WTC11 (cell line): ENCODE measurements around the gene TOB1. TPM values are rescaled to one million over a fixed set of nuclear protein-coding genes. Genes with fewer than 3 reads are reported as not detected.

ENCODE experiments used
- ATAC-seq: fragments of 200-7000 bp; cut with Tn5 transposase; 2 replicates; pipeline ENCODE4 v1.10.0; 2021; ENCODE audit warnings: mild to moderate bottlenecking, moderate library complexity
- CTCF ChIA-PET: fragments of 300-600 bp; sonication (Branson Sonifier 250); formaldehyde crosslinking; loops from one replicate; lab custom pipeline; 2021; ENCODE audit warnings: antibody characterized with exemption; lab: Charles Lee
- POLR2A ChIA-PET: fragments of 350-600 bp; sonication (Branson Sonifier 250); formaldehyde crosslinking; loops from one replicate; lab custom pipeline; 2021; ENCODE audit warnings: antibody characterized with exemption; lab: Charles Lee
- DNase-seq: peaks from one replicate; pipeline ENCODE4 v3.0.0; 2021; ENCODE audit warnings: low spot score
- H3K27ac Mint-ChIP-seq: 2 replicates; pipeline ENCODE4 v1.8.0; 2021; ENCODE audit warnings: mixed read lengths
- H3K27me3 Mint-ChIP-seq: 2 replicates; pipeline ENCODE4 v1.8.0; 2021; ENCODE audit warnings: low read depth, mild to moderate bottlenecking, moderate library complexity, mixed read lengths
- H3K36me3 Mint-ChIP-seq: 2 replicates; pipeline ENCODE4 v1.8.0; 2021; ENCODE audit warnings: mixed read lengths
- H3K4me1 Mint-ChIP-seq: 2 replicates; pipeline ENCODE4 v1.8.0; 2022; ENCODE audit warnings: mixed read lengths
- H3K4me3 Mint-ChIP-seq: 2 replicates; pipeline ENCODE4 v1.8.0; 2021; ENCODE audit warnings: mild to moderate bottlenecking, moderate library complexity, mixed read lengths
- H3K9me3 Mint-ChIP-seq: 2 replicates; pipeline ENCODE4 v1.8.0; 2021; ENCODE audit warnings: mixed read lengths
- E2F4 ChIP-seq: sonication (generic); formaldehyde crosslinking; IDR thresholded peaks from 2 replicates; pipeline ENCODE4 v1.8.1; 2022; ENCODE audit warnings: low read depth, mild to moderate bottlenecking, moderate library complexity, missing genetic modification reagents, borderline replicate concordance
- EMX1 ChIP-seq: fragments of 250-450 bp; sonication (Bioruptor Pico); IDR thresholded peaks from 2 replicates; pipeline ENCODE4 v1.8.0; 2021; ENCODE audit warnings: mild to moderate bottlenecking
- FOXP1 ChIP-seq: sonication (generic); formaldehyde crosslinking; IDR thresholded peaks from 2 replicates; pipeline ENCODE4 v1.8.0; 2022; ENCODE audit warnings: missing genetic modification reagents, mild to moderate bottlenecking, moderate library complexity, borderline replicate concordance
- GABPB1 ChIP-seq: sonication (generic); formaldehyde crosslinking; IDR thresholded peaks from 2 replicates; pipeline ENCODE4 v1.8.1; 2023; ENCODE audit warnings: mild to moderate bottlenecking, missing genetic modification reagents
- JAZF1 ChIP-seq: fragments of 250-450 bp; sonication (Bioruptor Pico); IDR thresholded peaks from 2 replicates; pipeline ENCODE4 v1.9.0; 2021; ENCODE audit warnings: moderate library complexity, mild to moderate bottlenecking, inconsistent platforms
- JUN ChIP-seq: sonication (generic); formaldehyde crosslinking; IDR thresholded peaks from 2 replicates; pipeline ENCODE4 v1.8.0; 2023; ENCODE audit warnings: mild to moderate bottlenecking, missing genetic modification reagents
- MXD4 ChIP-seq: fragments of 250-450 bp; sonication (Bioruptor Pico); IDR thresholded peaks from 2 replicates; pipeline ENCODE4 v1.8.0; 2021; ENCODE audit warnings: mild to moderate bottlenecking, moderate library complexity, borderline replicate concordance
- NR1H2 ChIP-seq: sonication (generic); formaldehyde crosslinking; IDR thresholded peaks from 2 replicates; pipeline ENCODE4 v1.9.0; 2021; ENCODE audit warnings: mild to moderate bottlenecking, moderate library complexity, missing genetic modification reagents
- RORB ChIP-seq: fragments of 250-450 bp; sonication (Bioruptor Pico); IDR thresholded peaks from 2 replicates; pipeline ENCODE4 v1.9.0; 2021; ENCODE audit warnings: mild to moderate bottlenecking
- TP53 ChIP-seq: sonication (generic); formaldehyde crosslinking; IDR thresholded peaks from 2 replicates; pipeline ENCODE4 v1.8.1; 2023; ENCODE audit warnings: mild to moderate bottlenecking, missing genetic modification reagents
- ZNF121 ChIP-seq: sonication (generic); formaldehyde crosslinking; IDR thresholded peaks from 2 replicates; pipeline ENCODE4 v1.8.0; 2023; ENCODE audit warnings: missing genetic modification reagents
- ZNF232 ChIP-seq: sonication (generic); formaldehyde crosslinking; IDR thresholded peaks from 2 replicates; pipeline ENCODE4 v1.8.0; 2022; ENCODE audit warnings: mild to moderate bottlenecking, missing genetic modification reagents
- total RNA-seq: library from RNA; stranded (reverse); gene quantifications from 3 replicates; pipeline ENCODE4 v1.2.3, GENCODE V29; 2021
- TF ChIP-seq, protein P1 (sequence below): sonication (generic); formaldehyde crosslinking; IDR thresholded peaks from 2 replicates; pipeline ENCODE4 v1.8.0; 2023; ENCODE audit warnings: missing genetic modification reagents, mild to moderate bottlenecking, borderline replicate concordance
- TF ChIP-seq, protein P2 (sequence below): sonication (generic); formaldehyde crosslinking; IDR thresholded peaks from 2 replicates; pipeline ENCODE4 v1.8.1; 2023; ENCODE audit warnings: mild to moderate bottlenecking, missing genetic modification reagents, moderate library complexity

The TOB1 gene
- total RNA-seq, 1 experiment from 2014 or later, result 36.0 TPM

GRCh38 chr17:50893183-50893993 lies 27.2 kb upstream of the TOB1 start:
- peak overlapping the region; percentile 55; the same call in 1 of the 2 replicates for H3K27ac Mint-ChIP-seq
- TF ChIP-seq GABPB1 (CRISPR knock-in tag), result peak; percentile 79
- no peak for TF ChIP-seq JAZF1 (CRISPR knock-in tag)
- TF ChIP-seq, all 79 proteins: peak for 1
- no peak for DNase-seq
- Mint-ChIP-seq H3K4me3 (no peak overlapping the region), H3K9me3 (no peaks in the 10 kb centered on the region), H3K4me1 (peaks cover 32% of the 10 kb centered on the region), H3K36me3 (no peaks in the 10 kb centered on the region), H3K27me3 (peaks cover 3% of the 10 kb centered on the region; the same call in 1 of the 2 replicates)
- ChIA-PET CTCF (interaction anchor here (0.8 to 1.2 kb wide), 2 partner anchors 12 to 38 kb away, joined by 3 read pairs; no protein-coding TSS in a partner anchor), POLR2A (interaction anchor here (1.5 kb wide), 1 partner anchor 27 kb away, joined by 6 read pairs; the partner anchor contains the start of gene TOB1)
- peak; percentile 38 for ATAC-seq

DNA sequence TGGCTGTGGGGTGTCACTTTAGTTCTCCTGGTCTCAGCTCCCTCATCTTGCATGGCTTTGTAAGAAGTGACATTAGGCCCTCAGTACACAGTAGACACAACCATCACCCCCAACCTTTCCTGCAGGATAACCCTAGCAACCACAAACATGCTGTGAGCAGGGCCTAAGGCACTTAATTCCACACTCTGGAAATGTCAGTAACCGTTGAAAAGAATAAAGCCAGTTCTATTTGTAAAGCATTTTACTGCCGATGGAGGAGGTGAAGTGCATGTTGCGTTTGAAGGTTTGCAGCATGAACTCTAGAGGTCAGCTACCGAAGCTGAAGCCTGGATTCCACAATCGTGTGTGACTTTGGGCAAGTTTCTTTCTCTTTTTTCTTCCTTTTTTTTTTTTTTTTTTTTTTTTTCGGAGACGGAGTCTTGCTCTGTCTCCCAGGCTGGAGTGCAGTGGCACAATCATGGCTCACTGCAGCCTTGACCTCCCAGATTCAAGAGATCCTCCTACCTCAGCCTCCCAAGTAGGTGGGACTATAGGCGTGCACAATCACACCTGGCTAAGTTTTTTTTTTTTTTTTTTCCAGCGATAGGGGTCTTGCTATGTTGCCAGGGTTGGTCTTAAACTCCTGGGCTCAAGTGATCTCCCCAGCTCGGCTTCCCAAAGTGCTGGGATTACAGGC lies 26.1 kb upstream of the TOB1 start:
- DNase-seq (no peak), ATAC-seq (no peak)
- CTCF ChIA-PET, result no interaction called here
- Mint-ChIP-seq H3K36me3 (no peaks in the 10 kb centered on the region), H3K27me3 (peaks cover 3% of the 10 kb centered on the region; the same call in 1 of the 2 replicates), H3K9me3 (no peaks in the 10 kb centered on the region), H3K27ac (no peak overlapping the region), H3K4me3 (no peak overlapping the region), H3K4me1 (peaks cover 38% of the 10 kb centered on the region)
- TF ChIP-seq, protein P1, sequence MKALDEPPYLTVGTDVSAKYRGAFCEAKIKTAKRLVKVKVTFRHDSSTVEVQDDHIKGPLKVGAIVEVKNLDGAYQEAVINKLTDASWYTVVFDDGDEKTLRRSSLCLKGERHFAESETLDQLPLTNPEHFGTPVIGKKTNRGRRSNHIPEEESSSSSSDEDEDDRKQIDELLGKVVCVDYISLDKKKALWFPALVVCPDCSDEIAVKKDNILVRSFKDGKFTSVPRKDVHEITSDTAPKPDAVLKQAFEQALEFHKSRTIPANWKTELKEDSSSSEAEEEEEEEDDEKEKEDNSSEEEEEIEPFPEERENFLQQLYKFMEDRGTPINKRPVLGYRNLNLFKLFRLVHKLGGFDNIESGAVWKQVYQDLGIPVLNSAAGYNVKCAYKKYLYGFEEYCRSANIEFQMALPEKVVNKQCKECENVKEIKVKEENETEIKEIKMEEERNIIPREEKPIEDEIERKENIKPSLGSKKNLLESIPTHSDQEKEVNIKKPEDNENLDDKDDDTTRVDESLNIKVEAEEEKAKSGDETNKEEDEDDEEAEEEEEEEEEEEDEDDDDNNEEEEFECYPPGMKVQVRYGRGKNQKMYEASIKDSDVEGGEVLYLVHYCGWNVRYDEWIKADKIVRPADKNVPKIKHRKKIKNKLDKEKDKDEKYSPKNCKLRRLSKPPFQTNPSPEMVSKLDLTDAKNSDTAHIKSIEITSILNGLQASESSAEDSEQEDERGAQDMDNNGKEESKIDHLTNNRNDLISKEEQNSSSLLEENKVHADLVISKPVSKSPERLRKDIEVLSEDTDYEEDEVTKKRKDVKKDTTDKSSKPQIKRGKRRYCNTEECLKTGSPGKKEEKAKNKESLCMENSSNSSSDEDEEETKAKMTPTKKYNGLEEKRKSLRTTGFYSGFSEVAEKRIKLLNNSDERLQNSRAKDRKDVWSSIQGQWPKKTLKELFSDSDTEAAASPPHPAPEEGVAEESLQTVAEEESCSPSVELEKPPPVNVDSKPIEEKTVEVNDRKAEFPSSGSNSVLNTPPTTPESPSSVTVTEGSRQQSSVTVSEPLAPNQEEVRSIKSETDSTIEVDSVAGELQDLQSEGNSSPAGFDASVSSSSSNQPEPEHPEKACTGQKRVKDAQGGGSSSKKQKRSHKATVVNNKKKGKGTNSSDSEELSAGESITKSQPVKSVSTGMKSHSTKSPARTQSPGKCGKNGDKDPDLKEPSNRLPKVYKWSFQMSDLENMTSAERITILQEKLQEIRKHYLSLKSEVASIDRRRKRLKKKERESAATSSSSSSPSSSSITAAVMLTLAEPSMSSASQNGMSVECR (CRISPR knock-in tag), result no peak
- TF ChIP-seq NR1H2 (CRISPR knock-in tag), result no peak
- TF ChIP-seq EMX1 (CRISPR knock-in tag), result no peak
- TF ChIP-seq JUN (CRISPR knock-in tag), result no peak
- TF ChIP-seq ZNF232 (CRISPR knock-in tag), result no peak
- TF ChIP-seq TP53 (CRISPR knock-in tag), result no peak
- TF ChIP-seq MXD4, result no peak
- no peak for TF ChIP-seq RORB (CRISPR knock-in tag)
- no peak for TF ChIP-seq GABPB1 (CRISPR knock-in tag)
- TF ChIP-seq, protein P2, sequence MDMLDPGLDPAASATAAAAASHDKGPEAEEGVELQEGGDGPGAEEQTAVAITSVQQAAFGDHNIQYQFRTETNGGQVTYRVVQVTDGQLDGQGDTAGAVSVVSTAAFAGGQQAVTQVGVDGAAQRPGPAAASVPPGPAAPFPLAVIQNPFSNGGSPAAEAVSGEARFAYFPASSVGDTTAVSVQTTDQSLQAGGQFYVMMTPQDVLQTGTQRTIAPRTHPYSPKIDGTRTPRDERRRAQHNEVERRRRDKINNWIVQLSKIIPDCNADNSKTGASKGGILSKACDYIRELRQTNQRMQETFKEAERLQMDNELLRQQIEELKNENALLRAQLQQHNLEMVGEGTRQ (CRISPR knock-in tag), result no peak
- no peak for TF ChIP-seq E2F4 (CRISPR knock-in tag)
- no peak for TF ChIP-seq FOXP1 (CRISPR knock-in tag)
- TF ChIP-seq ZNF121, result no peak
- POLR2A ChIA-PET, result interaction anchor here (1.5 kb wide), 1 partner anchor 26 kb away, joined by 6 read pairs; the partner anchor contains the start of gene TOB1
